Right cardiac atrium (tissue), 5 donors: Measurements from ENCODE around the gene TTC33. TPM values are rescaled to one million over a fixed set of nuclear protein-coding genes. Genes with fewer than 3 reads are reported as not detected.
A peak's percentile ranks its signal among the peaks of the same experiment; 100 is the strongest.
"Not testable (repeated sequence)": the region's sequence is repeated elsewhere in the genome, so short reads cannot be mapped to it uniquely, and the experiment has no call there.

Experiments
- ATAC-seq, 2 donors: fragments of 200-7000 bp; cut with Tn5 transposase; one replicate each; pipeline versions ENCODE4 v1.8.0 to v1.9.1; 2020; ENCODE audit warnings: moderate library complexity in 2 of 2, mild to moderate bottlenecking in 1 of 2
- DNase-seq, 3 donors: peaks; one replicate each; pipeline ENCODE4 v3.0.0-alpha.2; 2020
- H3K27ac ChIP-seq: one replicate; pipeline ENCODE4 v1.5.1; 2013; ENCODE audit warnings: mild to moderate bottlenecking, low read length, control low read depth, moderate library complexity
- H3K27me3 ChIP-seq: one replicate; pipeline ENCODE4 v1.6.1; 2013; ENCODE audit not compliant: control insufficient read depth, insufficient read depth
- H3K4me1 ChIP-seq: one replicate; pipeline ENCODE4 v1.6.1; 2013; ENCODE audit warnings: low read length; ENCODE audit not compliant: control insufficient read depth, insufficient read depth
- H3K4me3 ChIP-seq: one replicate; pipeline ENCODE4 v1.5.1; 2013; ENCODE audit warnings: low read length, control low read depth
- H3K9me3 ChIP-seq: one replicate; pipeline ENCODE4 v1.6.1; 2013; ENCODE audit warnings: low read length; ENCODE audit not compliant: control insufficient read depth
- WGBS: extraction: QIAGEN DNeasy Blood & Tissue Kit; methylation state at CpG from one replicate; pipeline ENCODE4 v1.1.7; 2013; 5-methylcytosine and 5-hydroxymethylcytosine counted together
- intact Hi-C, 4 donors: fragments of 100-400 bp; cut with DNase I; formaldehyde crosslinking; loops; one replicate each; pipeline versions ENCODE4 v1.11.0 to v1.14.0; 2022 to 2023
- long read RNA-seq, 4 donors: library from polyadenylated mRNA; unstranded; transcript quantifications; one replicate each; pipeline ENCODE4 v2.0.0, GENCODE V29; 2020 to 2021
- polyA plus RNA-seq: library from polyadenylated mRNA; stranded (reverse); fragments of 200-250 nt; gene quantifications from one replicate; pipeline ENCODE4 v1.2.3, GENCODE V29; 2013
- total RNA-seq, 4 donors: library from RNA; stranded (reverse); fragmentation: NEBNext Ultra II Directional; extraction: Animal tissue kit (Norgen Biotek cat#: 25700); gene quantifications; one replicate each; pipeline ENCODE4 v1.2.1, GENCODE V29; 2021
- donor health status: healthy with polysubstance abuse.
- donor health status: DM: no; HTN: yes; CAD: no.
- donor health status: DM: no; HTN: no; CAD: no.
- donor health status: DM: no; HTN: yes; CAD: no; lungs with severe emphysema.
- donor health status: DM: yes; HTN: yes; CAD: no.

TTC33 gene, protein sequence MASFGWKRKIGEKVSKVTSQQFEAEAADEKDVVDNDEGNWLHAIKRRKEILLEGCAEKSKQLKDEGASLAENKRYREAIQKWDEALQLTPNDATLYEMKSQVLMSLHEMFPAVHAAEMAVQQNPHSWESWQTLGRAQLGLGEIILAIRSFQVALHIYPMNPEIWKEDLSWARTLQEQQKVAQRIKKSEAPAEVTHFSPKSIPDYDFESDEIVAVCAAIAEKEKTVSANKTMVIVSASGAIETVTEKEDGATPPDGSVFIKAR
- total RNA-seq (10 to 100 TPM; 14.9 to 17.5 (median 16.7) TPM), polyA plus RNA-seq (7.2 TPM)
- long read RNA-seq, donor 1, transcript TTC33-201 (5 exons, 2,612 nt) = major isoform, 38 of 49 reads
- long read RNA-seq, donor 1, partial matches to known transcripts = 4 of 49 reads
- long read RNA-seq, donor 1, other reads (novel, unspliced or antisense) = 4 of 49 reads
- long read RNA-seq, donor 2, transcript TTC33-201 (5 exons, 2,612 nt) = major isoform, 15 of 16 reads
- long read RNA-seq, donor 2, partial matches to known transcripts = 0 of 16 reads
- long read RNA-seq, donor 2, other reads (novel, unspliced or antisense) = 1 of 16 reads
- long read RNA-seq, donor 3, transcript TTC33-201 (5 exons, 2,612 nt) = major isoform, 80 of 96 reads
- long read RNA-seq, donor 3, partial matches to known transcripts = 5 of 96 reads
- long read RNA-seq, donor 3, other reads (novel, unspliced or antisense) = 5 of 96 reads
- long read RNA-seq, donor 4, transcript TTC33-201 (5 exons, 2,612 nt) = major isoform, 16 of 20 reads
- long read RNA-seq, donor 4, partial matches to known transcripts = 0 of 20 reads
- long read RNA-seq, donor 4, other reads (novel, unspliced or antisense) = 2 of 20 reads

DNA sequence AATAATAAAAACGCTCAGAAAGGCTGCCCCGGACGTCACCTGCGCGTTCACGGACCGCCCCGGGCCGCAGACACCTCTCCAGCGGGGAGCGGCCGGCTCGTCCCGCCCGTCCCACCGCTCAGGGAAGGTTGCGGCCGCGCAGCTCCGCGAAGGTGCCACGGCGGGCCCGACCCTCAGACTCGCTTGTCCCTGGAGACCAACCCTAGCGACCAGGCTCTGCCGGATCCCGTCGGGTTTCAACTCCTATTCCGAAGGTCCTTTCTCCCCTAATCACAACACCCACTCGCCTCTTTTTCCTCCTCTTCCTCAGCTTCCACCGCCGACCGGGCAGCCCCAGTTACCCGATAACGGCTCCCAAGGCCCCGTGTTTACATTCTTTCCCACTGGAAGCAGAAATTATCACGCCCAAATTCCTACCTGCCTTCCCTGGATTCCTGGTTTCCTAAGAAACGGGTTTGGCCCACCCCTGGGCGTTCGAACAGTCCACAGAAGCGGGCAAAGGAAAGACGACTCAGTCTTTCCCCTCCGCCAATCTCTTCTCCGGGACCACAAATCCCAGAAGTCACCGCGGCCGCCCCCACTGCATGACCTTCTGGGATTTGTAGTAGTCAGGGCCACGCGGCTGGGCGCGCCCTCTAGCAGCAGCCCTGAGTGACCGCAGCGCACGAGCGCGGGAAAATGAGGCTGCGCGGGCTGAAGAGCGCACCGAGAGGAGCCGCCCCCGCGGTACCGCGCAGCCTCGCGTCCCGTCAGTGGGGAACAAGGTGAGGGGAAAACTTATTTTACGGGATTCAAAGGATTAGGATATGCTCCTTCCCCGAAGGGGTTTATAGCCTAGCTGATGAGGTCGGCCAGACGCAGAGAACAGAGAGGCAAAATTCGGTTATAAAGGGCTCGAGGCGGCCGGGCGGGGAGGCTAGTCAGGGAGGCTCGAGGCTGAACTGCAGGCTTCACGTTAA, at the start of gene TTC33:
Gene TTC33, minus strand, starts transcription at position 555 of the 959 bp plus-strand sequence. CDS start 8,943 bp downstream, outside the sequence.
- no peaks in the 10 kb centered on the region for H3K9me3 ChIP-seq
- H3K4me1 ChIP-seq = no peaks in the 10 kb centered on the region
- peak; percentile 97 to 99 (median 97) for DNase-seq
- H3K27ac ChIP-seq = peak within 1 kb of the TSS; percentile 74
- H3K4me3 ChIP-seq = peak within 1 kb of the TSS; percentile 90
- ATAC-seq = peak; percentile 98
- no peaks in the 10 kb centered on the region for H3K27me3 ChIP-seq
- intact Hi-C loops = loop anchor here in 1 of 4 donors (10.0 kb wide), 1 partner anchor 119 kb away; no protein-coding TSS in a partner anchor
- WGBS = 5% methylated on average over 80 of the region's 80 CpGs

DNA sequence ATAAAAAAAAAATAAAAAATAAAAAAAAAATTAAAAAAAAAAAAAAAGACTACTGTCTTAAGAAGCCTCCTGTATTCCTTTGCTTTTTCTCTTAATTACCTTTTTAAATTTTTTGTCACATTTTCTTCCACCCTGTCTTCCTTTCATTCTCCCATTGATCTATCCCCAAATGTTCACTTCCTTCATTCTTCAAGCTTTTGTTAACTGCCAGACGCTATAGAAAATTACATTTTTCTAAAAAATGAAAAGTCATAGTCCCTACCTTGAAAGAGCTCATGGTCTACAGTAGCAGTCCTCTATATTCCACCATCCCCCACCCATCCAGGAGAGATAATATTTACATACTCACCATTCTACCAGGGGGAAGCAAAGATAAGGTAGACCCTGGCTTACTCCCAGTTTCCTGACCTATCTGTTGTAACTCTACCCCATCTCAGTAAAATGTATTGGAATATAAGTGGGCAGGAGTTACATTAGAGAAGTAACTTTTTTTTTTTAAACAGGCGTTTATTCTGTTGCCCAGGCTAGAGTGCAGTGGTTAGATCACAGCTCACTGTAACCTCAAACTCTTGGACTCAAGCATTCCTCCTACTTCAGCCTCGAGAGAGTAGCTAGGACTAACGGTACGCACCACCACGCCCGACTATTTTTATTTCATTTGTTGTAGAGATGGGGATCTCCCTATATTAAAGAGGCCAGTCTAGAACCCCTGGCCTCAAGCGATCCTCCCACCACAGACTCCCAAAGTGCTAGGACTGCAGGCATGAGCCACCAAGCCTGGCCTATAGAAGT, 46.2 kb upstream of the TTC33 start:
- Histone ChIP-seq H3K9me3 (no peaks in the 10 kb centered on the region), H3K27ac (no peak overlapping the region), H3K27me3 (no peaks in the 10 kb centered on the region), H3K4me1 (no peaks in the 10 kb centered on the region), H3K4me3 (no peak overlapping the region)
- no peak for ATAC-seq
- no peak for DNase-seq
- intact Hi-C loops = no loop called here
- 84% methylated on average over 8 of the region's 8 CpGs for WGBS

DNA sequence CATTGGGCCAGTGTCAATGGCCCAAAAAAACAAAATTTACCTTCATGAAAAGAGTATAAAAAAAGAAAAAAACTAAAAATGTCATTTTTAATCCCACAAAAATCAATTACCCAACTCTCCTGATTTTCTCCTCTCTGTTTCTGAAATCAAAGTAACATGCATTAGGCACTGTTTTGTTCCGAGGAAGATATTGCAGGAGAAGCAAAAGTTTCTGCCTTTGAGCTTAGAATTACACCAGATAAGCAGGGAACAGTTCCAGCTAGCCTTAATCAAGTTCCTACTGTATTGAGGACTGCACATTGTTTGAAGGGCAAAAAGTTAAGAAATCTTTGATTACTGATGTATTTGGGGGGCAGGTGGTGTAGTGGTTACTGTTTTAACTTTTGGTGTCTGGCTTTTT, 43.5 kb upstream of the TTC33 start:
- DNase-seq = no peak

DNA sequence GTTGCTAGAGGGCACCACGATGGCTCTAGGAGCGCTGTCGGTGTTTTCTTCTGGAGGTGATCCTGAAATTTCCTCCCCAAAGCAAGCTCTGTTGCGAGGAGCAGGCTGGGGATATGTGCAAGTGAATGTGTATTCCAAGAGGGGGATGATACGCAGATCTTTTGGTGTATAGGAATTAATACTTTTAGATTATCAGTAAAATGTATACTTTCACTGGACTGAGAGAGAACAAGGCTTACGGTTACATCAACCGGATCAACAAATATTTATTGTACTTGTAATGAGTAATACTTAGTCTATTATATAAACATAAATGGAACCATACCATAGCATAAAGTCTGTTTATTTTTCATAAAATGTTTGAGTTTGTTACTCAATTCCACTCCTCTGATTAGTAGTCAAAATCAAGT, 43.0 kb upstream of the TTC33 start:
- ATAC-seq = peak in 1 of 2 donors; percentile 64

More for the DNA sequence above, 43.5 kb upstream of the TTC33 start:
- H3K27me3 ChIP-seq = no peaks in the 10 kb centered on the region
- H3K4me1 ChIP-seq = no peaks in the 10 kb centered on the region
- no peaks in the 10 kb centered on the region for H3K9me3 ChIP-seq
- 3% methylated on average over 1 of the region's 1 CpG for WGBS
- no peak for ATAC-seq
- intact Hi-C loops = no loop called here
- no peak overlapping the region for H3K4me3 ChIP-seq
- H3K27ac ChIP-seq = no peak overlapping the region

DNA sequence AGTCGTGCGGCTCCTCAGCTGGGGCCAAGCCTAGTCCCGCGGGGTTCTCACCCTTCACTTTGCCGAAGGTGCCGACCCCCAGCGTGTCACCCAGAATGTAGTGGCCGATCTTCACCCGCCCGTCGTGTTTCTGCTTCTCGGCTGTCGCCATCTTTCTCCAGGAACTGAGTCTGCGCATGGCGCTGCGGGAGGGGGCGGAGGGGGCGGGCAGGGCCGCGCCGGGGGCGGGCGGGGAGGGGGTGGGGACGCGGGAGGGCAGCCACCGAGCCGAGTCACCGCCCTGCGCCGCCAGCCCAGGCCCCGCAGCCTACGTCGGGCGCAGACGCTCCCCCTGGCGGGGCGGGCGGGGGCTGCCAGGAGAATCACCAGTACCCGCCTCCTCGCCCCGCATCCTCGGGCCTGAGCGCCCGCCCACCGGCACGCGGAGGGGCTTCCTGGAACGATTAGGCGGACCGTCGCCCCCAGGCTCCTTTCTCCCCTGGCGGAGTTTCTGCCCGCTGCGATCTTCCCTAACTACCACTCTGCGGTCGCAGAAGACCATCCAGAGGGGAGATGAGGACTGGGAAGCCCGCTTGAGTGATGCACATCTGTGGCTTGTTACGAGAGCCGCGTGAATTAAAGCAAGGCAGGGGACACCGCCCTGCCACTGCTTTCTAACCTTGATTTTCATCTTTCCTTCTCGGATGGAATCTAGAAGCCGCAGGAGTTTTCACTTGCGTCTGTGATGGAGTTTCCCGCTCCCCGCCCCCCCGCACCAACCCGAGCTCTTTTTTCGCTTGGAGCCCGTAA, 42.4 kb upstream of the TTC33 start, which contains the start of gene PRKAA1:
Gene PRKAA1, minus strand, starts transcription at position 363 of the 789 bp plus-strand sequence. Its CDS starts 185 bp downstream, at position 178.
- no peaks in the 10 kb centered on the region for H3K4me1 ChIP-seq
- H3K27ac ChIP-seq = peak within 1 kb of the TSS; percentile 96

More for the DNA sequence above, 43.0 kb upstream of the TTC33 start:
- peak overlapping the region; percentile 71 for H3K27ac ChIP-seq
- no peak for DNase-seq
- no peaks in the 10 kb centered on the region for H3K27me3 ChIP-seq
- no peaks in the 10 kb centered on the region for H3K9me3 ChIP-seq
- intact Hi-C loops = no loop called here
- no peaks in the 10 kb centered on the region for H3K4me1 ChIP-seq
- H3K4me3 ChIP-seq = peak overlapping the region; percentile 100
- 3% methylated on average over 7 of the region's 7 CpGs for WGBS

DNA sequence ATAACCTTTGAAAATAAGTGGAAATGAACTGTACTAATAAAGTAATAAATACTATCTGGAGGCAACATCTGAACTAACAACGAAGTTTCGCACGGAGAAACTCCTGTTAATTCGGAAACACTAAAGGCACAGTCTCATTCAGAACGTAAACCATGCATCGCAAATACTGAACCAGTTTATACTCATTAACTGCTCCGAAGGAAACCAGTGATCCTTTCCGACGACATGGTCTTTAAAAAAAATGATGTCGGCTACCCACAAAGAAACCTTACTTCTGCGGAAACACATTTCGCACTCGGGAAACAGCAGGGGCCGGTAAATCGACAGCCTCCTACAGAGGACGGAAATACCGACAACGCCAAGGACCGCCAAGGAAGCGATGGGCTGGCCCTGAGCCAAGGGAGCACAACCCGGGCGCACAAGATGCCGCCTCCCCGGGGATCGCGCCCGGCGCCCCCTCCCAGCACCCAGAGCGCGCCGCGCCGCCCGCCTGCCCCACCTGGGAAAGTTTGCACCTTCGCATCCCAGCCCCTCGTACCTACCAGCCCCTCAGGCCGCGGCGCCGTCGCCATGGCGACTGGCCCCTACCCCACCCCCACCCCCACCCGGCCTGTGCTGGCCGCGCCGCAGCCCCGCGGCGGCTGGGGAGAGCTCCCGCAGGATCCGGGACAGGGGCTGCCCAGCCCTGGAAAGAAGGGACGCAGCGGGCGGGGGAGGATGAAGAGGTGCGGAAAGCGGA, 41.7 kb upstream of the TTC33 start:
- ATAC-seq (peak; percentile 80 to 83), DNase-seq (peak; percentile 79 to 92 (median 91))
- under 1% methylated on average over 56 of the region's 56 CpGs for WGBS
- Histone ChIP-seq H3K9me3 (no peaks in the 10 kb centered on the region), H3K4me3 (peak overlapping the region; percentile 100), H3K4me1 (no peaks in the 10 kb centered on the region), H3K27me3 (no peaks in the 10 kb centered on the region), H3K27ac (peak overlapping the region; percentile 96)
- intact Hi-C loops = no loop called here

More for the DNA sequence above, 42.4 kb upstream of the TTC33 start, which contains the start of gene PRKAA1:
- Histone ChIP-seq H3K4me3 (peak within 1 kb of the TSS; percentile 100), H3K27me3 (no peaks in the 10 kb centered on the region), H3K9me3 (no peaks in the 10 kb centered on the region)
- peak; percentile 92 to 97 (median 96) for DNase-seq
- peak; percentile 96 to 97 for ATAC-seq
- under 1% methylated on average over 69 of the region's 70 CpGs for WGBS
- intact Hi-C loops = no loop called here

DNA sequence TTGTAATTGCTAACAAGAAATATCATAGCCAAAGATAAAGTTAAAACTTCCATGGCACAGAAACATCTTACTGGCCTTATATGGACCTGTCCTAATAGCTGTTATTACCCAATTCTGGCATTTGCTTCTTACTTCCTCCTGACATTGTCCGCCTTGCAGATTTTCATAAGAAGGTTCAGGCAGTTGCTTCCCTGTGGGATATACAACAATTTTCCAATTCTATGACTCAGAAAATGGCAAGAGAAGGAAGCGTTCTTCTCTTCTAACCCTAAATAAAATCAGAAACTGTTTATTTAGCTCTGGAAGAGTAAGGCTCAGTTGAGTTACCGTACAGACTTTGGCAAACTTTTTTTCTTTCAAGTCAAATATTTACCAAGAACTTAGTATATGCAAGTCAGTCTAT, 40.7 kb upstream of the TTC33 start:
- 32% methylated on average over 3 of the region's 3 CpGs for WGBS
- Histone ChIP-seq H3K27me3 (no peaks in the 10 kb centered on the region), H3K4me1 (no peaks in the 10 kb centered on the region), H3K27ac (no peak overlapping the region), H3K4me3 (peak overlapping the region; percentile 100), H3K9me3 (no peaks in the 10 kb centered on the region)
- intact Hi-C loops = no loop called here
- ATAC-seq (peak; percentile 22 to 34), DNase-seq (no peak)

DNA sequence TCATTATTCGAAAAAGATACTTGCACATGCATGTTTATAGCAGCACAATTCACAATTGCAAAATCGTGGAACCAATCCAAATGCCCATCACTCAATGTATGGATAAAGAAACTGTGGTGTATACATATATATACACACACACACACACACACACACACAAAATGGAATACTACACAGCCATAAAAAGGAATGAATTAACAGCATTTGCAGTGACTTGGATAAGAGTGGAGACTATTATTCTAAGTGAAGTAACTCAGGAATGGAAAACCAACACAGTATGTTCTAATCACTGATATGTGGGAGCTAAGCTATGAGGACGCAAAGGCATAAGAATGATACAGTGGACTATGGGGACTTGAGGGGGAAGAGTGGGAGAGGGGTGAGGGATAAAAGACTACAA, 39.1 kb upstream of the TTC33 start:
- H3K27ac ChIP-seq, DNase-seq, H3K27me3 ChIP-seq, H3K4me3 ChIP-seq, H3K4me1 ChIP-seq, ATAC-seq, intact Hi-C loops, H3K9me3 ChIP-seq: not testable (repeated sequence)
- 94% methylated on average over 3 of the region's 3 CpGs for WGBS

DNA sequence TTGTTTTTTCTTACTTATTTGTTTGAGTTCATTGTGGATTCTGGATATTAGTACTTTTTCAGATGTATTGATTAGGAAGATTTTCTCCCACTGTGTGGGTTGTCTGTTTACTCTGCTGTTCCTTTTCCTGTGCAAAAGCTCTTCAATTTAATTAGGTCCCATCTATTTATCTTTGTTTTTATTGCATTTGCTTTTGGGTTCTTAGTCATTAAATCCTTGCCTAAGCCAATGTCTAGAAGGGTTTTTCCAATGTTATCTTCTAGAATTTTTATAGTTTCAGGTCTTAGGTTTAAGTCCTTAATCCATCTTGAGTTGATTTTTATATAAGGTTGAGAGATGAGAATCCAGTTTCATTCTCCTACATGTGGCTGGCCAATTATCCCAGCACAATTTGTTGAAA, 38.6 kb upstream of the TTC33 start:
- H3K4me3 ChIP-seq, H3K9me3 ChIP-seq, DNase-seq, intact Hi-C loops, ATAC-seq, H3K27me3 ChIP-seq, H3K4me1 ChIP-seq, H3K27ac ChIP-seq: not testable (repeated sequence)
